WTC11 (cell line): Measurements from ENCODE around the gene SPACA5B. TPM values are rescaled to one million over a fixed set of nuclear protein-coding genes. Genes with fewer than 3 reads are reported as not detected.
"Not testable (repeated sequence)": the region's sequence is repeated elsewhere in the genome, so short reads cannot be mapped to it uniquely, and the experiment has no call there.

ENCODE experiments used
- ATAC-seq: fragments of 200-7000 bp; cut with Tn5 transposase; 2 replicates; pipeline ENCODE4 v1.10.0; 2021; ENCODE audit warnings: mild to moderate bottlenecking, moderate library complexity
- CTCF ChIA-PET: fragments of 300-600 bp; sonication (Branson Sonifier 250); formaldehyde crosslinking; loops from one replicate; lab custom pipeline; 2021; ENCODE audit warnings: antibody characterized with exemption; lab: Charles Lee
- POLR2A ChIA-PET: fragments of 350-600 bp; sonication (Branson Sonifier 250); formaldehyde crosslinking; loops from one replicate; lab custom pipeline; 2021; ENCODE audit warnings: antibody characterized with exemption; lab: Charles Lee
- DNase-seq: peaks from one replicate; pipeline ENCODE4 v3.0.0; 2021; ENCODE audit warnings: low spot score
- H3K27ac Mint-ChIP-seq: 2 replicates; pipeline ENCODE4 v1.8.0; 2021; ENCODE audit warnings: mixed read lengths
- H3K27me3 Mint-ChIP-seq: 2 replicates; pipeline ENCODE4 v1.8.0; 2021; ENCODE audit warnings: low read depth, mild to moderate bottlenecking, moderate library complexity, mixed read lengths
- H3K36me3 Mint-ChIP-seq: 2 replicates; pipeline ENCODE4 v1.8.0; 2021; ENCODE audit warnings: mixed read lengths
- H3K4me1 Mint-ChIP-seq: 2 replicates; pipeline ENCODE4 v1.8.0; 2022; ENCODE audit warnings: mixed read lengths
- H3K4me3 Mint-ChIP-seq: 2 replicates; pipeline ENCODE4 v1.8.0; 2021; ENCODE audit warnings: mild to moderate bottlenecking, moderate library complexity, mixed read lengths
- H3K9me3 Mint-ChIP-seq: 2 replicates; pipeline ENCODE4 v1.8.0; 2021; ENCODE audit warnings: mixed read lengths
- CBFB ChIP-seq: sonication (generic); formaldehyde crosslinking; IDR thresholded peaks from 2 replicates; pipeline ENCODE4 v1.8.1; 2022; ENCODE audit warnings: mild to moderate bottlenecking, low read depth, missing genetic modification reagents
- EMX1 ChIP-seq: fragments of 250-450 bp; sonication (Bioruptor Pico); IDR thresholded peaks from 2 replicates; pipeline ENCODE4 v1.8.0; 2021; ENCODE audit warnings: mild to moderate bottlenecking
- FOXJ3 ChIP-seq: sonication (generic); formaldehyde crosslinking; IDR thresholded peaks from 2 replicates; pipeline ENCODE4 v1.9.0; 2021; ENCODE audit warnings: missing genetic modification reagents, mild to moderate bottlenecking, borderline replicate concordance
- JAZF1 ChIP-seq: fragments of 250-450 bp; sonication (Bioruptor Pico); IDR thresholded peaks from 2 replicates; pipeline ENCODE4 v1.9.0; 2021; ENCODE audit warnings: moderate library complexity, mild to moderate bottlenecking, inconsistent platforms
- ZNF121 ChIP-seq: sonication (generic); formaldehyde crosslinking; IDR thresholded peaks from 2 replicates; pipeline ENCODE4 v1.8.0; 2023; ENCODE audit warnings: missing genetic modification reagents
- total RNA-seq: library from RNA; stranded (reverse); gene quantifications from 3 replicates; pipeline ENCODE4 v1.2.3, GENCODE V29; 2021
- TF ChIP-seq, protein P1 (sequence below): sonication (generic); formaldehyde crosslinking; IDR thresholded peaks from 2 replicates; pipeline ENCODE4 v1.8.1; 2023; ENCODE audit warnings: mild to moderate bottlenecking, missing genetic modification reagents
- TF ChIP-seq, protein P2 (sequence below): sonication (generic); formaldehyde crosslinking; IDR thresholded peaks from 2 replicates; pipeline ENCODE4 v1.8.0; 2023; ENCODE audit warnings: missing genetic modification reagents, mild to moderate bottlenecking, borderline replicate concordance
- TF ChIP-seq, protein P3 (sequence below): sonication (generic); formaldehyde crosslinking; IDR thresholded peaks from 2 replicates; pipeline ENCODE4 v1.8.0; 2022; ENCODE audit warnings: mild to moderate bottlenecking, missing genetic modification reagents
- TF ChIP-seq, protein P4 (sequence below): sonication (generic); formaldehyde crosslinking; IDR thresholded peaks from 2 replicates; pipeline ENCODE4 v1.8.1; 2022; ENCODE audit warnings: missing genetic modification reagents, borderline replicate concordance
- TF ChIP-seq, protein P5 (sequence below): fragments of 200-600 bp; IDR thresholded peaks from 2 replicates; pipeline ENCODE4 v1.8.0; 2022; ENCODE audit warnings: antibody characterized with exemption
- TF ChIP-seq, protein P6 (sequence below): sonication (generic); formaldehyde crosslinking; IDR thresholded peaks from 2 replicates; pipeline ENCODE4 v1.8.0; 2022; ENCODE audit warnings: mild to moderate bottlenecking, missing genetic modification reagents

The SPACA5B gene
- total RNA-seq, 1 experiment from 2014 or later = not detected

DNA sequence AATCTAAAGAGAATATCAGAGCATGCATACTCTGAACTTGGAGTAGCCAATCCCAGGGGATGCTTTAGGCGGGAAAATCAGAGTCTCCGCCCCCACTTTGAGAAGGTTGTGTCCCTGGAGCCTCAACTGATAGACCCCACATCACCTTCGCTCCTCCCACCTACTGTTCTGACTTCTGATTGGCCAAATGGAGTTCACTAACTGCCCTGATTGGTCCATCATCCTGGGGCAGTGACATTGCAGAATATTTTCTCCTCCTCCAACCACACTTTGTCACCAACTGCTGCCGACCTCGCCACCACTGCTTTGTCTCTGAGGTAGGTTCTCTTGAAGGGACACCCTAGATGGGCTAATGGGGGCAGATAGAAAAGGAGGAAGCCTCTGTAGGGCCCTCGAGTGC, 22.7 kb upstream of the SPACA5B start:
- H3K4me3 Mint-ChIP-seq = no peak overlapping the region
- H3K9me3 Mint-ChIP-seq = no peaks in the 10 kb centered on the region
- no peaks in the 10 kb centered on the region for H3K36me3 Mint-ChIP-seq
- no peaks in the 10 kb centered on the region for H3K4me1 Mint-ChIP-seq
- DNase-seq (no peak), ATAC-seq (no peak)
- no peak overlapping the region for H3K27ac Mint-ChIP-seq
- TF ChIP-seq, protein P1, sequence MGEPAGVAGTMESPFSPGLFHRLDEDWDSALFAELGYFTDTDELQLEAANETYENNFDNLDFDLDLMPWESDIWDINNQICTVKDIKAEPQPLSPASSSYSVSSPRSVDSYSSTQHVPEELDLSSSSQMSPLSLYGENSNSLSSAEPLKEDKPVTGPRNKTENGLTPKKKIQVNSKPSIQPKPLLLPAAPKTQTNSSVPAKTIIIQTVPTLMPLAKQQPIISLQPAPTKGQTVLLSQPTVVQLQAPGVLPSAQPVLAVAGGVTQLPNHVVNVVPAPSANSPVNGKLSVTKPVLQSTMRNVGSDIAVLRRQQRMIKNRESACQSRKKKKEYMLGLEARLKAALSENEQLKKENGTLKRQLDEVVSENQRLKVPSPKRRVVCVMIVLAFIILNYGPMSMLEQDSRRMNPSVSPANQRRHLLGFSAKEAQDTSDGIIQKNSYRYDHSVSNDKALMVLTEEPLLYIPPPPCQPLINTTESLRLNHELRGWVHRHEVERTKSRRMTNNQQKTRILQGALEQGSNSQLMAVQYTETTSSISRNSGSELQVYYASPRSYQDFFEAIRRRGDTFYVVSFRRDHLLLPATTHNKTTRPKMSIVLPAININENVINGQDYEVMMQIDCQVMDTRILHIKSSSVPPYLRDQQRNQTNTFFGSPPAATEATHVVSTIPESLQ (CRISPR knock-in tag) = no peak
- TF ChIP-seq, protein P2, sequence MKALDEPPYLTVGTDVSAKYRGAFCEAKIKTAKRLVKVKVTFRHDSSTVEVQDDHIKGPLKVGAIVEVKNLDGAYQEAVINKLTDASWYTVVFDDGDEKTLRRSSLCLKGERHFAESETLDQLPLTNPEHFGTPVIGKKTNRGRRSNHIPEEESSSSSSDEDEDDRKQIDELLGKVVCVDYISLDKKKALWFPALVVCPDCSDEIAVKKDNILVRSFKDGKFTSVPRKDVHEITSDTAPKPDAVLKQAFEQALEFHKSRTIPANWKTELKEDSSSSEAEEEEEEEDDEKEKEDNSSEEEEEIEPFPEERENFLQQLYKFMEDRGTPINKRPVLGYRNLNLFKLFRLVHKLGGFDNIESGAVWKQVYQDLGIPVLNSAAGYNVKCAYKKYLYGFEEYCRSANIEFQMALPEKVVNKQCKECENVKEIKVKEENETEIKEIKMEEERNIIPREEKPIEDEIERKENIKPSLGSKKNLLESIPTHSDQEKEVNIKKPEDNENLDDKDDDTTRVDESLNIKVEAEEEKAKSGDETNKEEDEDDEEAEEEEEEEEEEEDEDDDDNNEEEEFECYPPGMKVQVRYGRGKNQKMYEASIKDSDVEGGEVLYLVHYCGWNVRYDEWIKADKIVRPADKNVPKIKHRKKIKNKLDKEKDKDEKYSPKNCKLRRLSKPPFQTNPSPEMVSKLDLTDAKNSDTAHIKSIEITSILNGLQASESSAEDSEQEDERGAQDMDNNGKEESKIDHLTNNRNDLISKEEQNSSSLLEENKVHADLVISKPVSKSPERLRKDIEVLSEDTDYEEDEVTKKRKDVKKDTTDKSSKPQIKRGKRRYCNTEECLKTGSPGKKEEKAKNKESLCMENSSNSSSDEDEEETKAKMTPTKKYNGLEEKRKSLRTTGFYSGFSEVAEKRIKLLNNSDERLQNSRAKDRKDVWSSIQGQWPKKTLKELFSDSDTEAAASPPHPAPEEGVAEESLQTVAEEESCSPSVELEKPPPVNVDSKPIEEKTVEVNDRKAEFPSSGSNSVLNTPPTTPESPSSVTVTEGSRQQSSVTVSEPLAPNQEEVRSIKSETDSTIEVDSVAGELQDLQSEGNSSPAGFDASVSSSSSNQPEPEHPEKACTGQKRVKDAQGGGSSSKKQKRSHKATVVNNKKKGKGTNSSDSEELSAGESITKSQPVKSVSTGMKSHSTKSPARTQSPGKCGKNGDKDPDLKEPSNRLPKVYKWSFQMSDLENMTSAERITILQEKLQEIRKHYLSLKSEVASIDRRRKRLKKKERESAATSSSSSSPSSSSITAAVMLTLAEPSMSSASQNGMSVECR (CRISPR knock-in tag) = no peak
- TF ChIP-seq FOXJ3 (CRISPR knock-in tag) (no peak), ZNF121 (no peak), CBFB (CRISPR knock-in tag) (no peak), EMX1 (CRISPR knock-in tag) (no peak), JAZF1 (no peak)
- TF ChIP-seq, protein P3, sequence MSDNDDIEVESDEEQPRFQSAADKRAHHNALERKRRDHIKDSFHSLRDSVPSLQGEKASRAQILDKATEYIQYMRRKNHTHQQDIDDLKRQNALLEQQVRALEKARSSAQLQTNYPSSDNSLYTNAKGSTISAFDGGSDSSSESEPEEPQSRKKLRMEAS (CRISPR knock-in tag) = no peak
- TF ChIP-seq, protein P4, sequence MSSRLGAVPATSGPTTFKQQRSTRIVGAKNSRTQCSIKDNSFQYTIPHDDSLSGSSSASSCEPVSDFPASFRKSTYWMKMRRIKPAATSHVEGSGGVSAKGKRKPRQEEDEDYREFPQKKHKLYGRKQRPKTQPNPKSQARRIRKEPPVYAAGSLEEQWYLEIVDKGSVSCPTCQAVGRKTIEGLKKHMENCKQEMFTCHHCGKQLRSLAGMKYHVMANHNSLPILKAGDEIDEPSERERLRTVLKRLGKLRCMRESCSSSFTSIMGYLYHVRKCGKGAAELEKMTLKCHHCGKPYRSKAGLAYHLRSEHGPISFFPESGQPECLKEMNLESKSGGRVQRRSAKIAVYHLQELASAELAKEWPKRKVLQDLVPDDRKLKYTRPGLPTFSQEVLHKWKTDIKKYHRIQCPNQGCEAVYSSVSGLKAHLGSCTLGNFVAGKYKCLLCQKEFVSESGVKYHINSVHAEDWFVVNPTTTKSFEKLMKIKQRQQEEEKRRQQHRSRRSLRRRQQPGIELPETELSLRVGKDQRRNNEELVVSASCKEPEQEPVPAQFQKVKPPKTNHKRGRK (CRISPR knock-in tag) = no peak
- TF ChIP-seq, protein P5, sequence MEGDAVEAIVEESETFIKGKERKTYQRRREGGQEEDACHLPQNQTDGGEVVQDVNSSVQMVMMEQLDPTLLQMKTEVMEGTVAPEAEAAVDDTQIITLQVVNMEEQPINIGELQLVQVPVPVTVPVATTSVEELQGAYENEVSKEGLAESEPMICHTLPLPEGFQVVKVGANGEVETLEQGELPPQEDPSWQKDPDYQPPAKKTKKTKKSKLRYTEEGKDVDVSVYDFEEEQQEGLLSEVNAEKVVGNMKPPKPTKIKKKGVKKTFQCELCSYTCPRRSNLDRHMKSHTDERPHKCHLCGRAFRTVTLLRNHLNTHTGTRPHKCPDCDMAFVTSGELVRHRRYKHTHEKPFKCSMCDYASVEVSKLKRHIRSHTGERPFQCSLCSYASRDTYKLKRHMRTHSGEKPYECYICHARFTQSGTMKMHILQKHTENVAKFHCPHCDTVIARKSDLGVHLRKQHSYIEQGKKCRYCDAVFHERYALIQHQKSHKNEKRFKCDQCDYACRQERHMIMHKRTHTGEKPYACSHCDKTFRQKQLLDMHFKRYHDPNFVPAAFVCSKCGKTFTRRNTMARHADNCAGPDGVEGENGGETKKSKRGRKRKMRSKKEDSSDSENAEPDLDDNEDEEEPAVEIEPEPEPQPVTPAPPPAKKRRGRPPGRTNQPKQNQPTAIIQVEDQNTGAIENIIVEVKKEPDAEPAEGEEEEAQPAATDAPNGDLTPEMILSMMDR = no peak
- TF ChIP-seq, protein P6, sequence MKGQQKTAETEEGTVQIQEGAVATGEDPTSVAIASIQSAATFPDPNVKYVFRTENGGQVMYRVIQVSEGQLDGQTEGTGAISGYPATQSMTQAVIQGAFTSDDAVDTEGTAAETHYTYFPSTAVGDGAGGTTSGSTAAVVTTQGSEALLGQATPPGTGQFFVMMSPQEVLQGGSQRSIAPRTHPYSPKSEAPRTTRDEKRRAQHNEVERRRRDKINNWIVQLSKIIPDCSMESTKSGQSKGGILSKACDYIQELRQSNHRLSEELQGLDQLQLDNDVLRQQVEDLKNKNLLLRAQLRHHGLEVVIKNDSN (CRISPR knock-in tag) = no peak
- POLR2A ChIA-PET = no interaction called here
- no peaks in the 10 kb centered on the region; the same call in 1 of the 2 replicates for H3K27me3 Mint-ChIP-seq
- CTCF ChIA-PET = no interaction called here

DNA sequence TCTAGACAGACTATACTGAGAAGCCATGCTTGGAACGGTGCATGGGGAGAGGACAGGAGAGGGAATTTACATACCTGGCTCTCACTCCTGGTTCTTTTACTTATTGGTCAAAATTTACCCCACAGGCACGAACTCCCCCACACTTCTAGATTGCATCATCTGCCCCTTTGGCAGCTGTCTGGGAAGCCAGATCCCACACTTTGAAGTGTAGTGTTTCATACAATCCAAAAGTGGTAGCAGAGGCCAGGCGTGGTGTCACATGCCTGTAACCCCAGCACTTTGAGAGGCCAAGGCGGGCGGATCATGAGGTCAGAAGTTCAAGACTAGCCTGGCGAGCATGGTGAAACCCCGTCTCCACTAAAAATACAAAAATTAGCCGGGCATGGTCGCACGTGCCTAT, 5.1 kb upstream of the SPACA5B start:
- POLR2A ChIA-PET, DNase-seq, H3K27me3 Mint-ChIP-seq, H3K27ac Mint-ChIP-seq, ATAC-seq, H3K4me3 Mint-ChIP-seq, CTCF ChIA-PET, H3K9me3 Mint-ChIP-seq, H3K4me1 Mint-ChIP-seq, H3K36me3 Mint-ChIP-seq: not testable (repeated sequence)

DNA sequence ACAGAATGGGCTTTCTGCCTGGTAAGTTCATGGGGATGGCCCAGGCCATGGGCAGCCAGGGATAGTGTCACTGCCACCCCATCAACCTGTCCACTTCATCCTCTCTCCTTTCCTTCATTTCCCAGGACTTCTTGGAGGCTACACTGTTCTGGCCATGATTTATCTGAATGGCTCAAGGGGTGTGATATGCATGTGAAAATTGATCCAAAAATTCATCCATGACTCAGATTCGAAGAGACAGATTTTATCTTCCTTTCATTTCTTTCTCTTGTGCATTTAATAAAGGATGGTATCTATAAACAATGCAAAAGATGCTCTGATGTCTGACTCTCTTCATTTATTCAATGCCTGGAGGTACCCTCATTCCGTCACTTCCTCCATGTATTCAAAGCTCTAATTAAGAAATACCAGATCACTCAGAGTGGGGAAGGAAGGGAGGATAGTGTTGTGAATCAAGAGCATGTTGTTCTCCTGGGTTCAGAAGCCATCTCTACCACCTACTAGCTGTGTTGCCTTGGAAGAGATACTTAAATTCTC, 1.9 kb downstream of the SPACA5B start:
- POLR2A ChIA-PET, CTCF ChIA-PET, DNase-seq, H3K27me3 Mint-ChIP-seq, H3K9me3 Mint-ChIP-seq, H3K4me1 Mint-ChIP-seq, H3K27ac Mint-ChIP-seq, H3K36me3 Mint-ChIP-seq, ATAC-seq, H3K4me3 Mint-ChIP-seq: not testable (repeated sequence)

DNA sequence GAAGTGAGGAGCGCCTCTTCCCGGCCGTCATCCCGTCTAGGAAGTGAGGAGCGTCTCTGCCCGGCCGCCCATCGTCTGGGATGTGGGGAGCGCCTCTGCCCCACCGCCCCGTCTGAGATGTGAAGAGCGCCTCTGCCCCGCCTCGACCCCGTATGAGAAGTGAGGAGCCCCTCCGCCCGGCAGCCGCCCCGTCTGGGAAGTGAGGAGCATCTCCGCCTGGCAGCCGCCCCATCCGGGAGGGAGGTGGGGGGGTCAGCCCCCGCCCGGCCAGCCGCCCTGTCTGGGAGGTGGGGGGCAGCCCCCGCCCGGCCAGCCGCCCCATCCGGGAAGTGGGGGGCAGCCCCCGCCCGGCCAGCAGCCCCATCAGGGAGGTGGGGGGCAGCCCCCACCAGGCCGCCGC, 8.7 kb downstream of the SPACA5B start:
- H3K27me3 Mint-ChIP-seq, POLR2A ChIA-PET, DNase-seq, ATAC-seq, H3K27ac Mint-ChIP-seq, H3K4me3 Mint-ChIP-seq, H3K36me3 Mint-ChIP-seq, H3K9me3 Mint-ChIP-seq, CTCF ChIA-PET, H3K4me1 Mint-ChIP-seq: not testable (repeated sequence)

DNA sequence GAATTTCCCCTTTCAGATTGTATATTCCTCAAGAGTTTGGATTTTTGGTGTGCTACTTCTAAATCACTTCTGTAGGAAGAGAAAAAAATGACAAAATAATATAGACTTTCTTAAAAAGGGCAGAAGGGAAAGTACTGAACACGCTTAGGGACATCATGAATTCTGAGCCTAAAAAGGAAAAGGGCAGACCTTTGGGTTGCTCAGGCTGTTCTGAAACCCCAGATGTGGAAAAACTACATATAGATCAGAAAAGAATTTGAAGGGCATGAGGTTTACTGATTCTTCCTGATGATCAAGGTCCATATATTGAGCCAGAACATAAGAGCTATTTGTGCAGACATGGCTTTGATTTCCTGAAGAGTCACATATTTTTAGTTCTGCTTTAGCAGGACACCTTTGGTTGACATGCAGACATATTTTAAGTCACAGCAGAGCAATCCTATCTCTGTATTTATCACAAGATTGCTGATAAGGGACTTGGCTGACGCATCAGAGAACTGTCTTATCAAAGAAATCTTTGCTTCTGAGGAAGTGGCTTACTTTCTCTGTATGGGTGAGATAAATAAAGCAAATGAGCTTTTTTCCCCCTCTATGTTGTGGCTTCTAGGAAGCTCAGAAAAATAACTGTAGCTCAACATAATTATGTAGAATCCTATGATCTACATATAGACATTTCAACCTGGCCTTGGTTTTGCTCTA, 11.5 kb downstream of the SPACA5B start:
- H3K27me3 Mint-ChIP-seq, DNase-seq, H3K36me3 Mint-ChIP-seq, H3K9me3 Mint-ChIP-seq, H3K4me1 Mint-ChIP-seq, POLR2A ChIA-PET, ATAC-seq, H3K4me3 Mint-ChIP-seq, H3K27ac Mint-ChIP-seq, CTCF ChIA-PET: not testable (repeated sequence)

DNA sequence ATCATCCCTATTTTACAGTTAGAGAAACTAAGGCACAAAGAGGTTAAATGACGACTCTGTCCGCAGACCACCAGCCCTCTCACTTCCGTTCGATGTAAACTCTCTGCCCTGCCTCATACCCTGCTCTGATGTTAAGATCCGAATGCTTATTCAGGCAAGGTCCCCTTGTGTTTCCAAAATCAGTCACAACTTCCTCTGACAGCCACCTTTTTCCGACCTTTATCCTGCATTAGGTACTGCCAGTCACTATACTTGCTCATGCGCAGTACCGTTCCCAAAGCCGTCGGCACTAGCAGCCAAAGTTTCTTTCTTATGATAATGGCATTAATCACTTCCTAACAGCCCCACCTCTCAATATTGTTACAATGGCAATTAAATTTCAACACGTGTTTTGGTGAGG, 12.3 kb downstream of the SPACA5B start:
- H3K27me3 Mint-ChIP-seq, H3K4me1 Mint-ChIP-seq, H3K36me3 Mint-ChIP-seq, H3K9me3 Mint-ChIP-seq, CTCF ChIA-PET, H3K4me3 Mint-ChIP-seq, POLR2A ChIA-PET, DNase-seq, H3K27ac Mint-ChIP-seq, ATAC-seq: not testable (repeated sequence)
